Measurements from ENCODE around the gene OARD1.

DNA sequence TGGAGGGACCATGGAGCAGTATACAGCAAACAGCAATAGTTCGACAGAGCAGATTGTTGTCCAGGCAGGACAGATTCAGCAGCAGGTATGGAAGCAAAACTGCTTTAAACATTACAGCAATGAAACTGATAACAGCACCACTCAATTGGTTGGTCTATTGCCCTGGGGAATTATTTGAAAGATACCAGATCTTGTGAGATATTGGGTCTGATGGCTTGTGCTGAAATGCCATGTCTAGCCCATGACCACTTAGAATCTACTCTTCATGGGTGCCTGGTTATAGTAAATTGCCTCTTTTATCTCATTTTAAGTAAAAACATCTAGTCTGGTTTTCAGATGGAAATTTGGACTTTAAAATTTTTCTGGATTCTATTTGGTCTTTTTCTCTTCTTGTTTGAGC is 6.9 kb upstream of the OARD1 start:
- no peak for TF ChIP-seq POLR2A (IDR thresholded peaks at IDR 0.05)
- TF ChIP-seq, protein P1, sequence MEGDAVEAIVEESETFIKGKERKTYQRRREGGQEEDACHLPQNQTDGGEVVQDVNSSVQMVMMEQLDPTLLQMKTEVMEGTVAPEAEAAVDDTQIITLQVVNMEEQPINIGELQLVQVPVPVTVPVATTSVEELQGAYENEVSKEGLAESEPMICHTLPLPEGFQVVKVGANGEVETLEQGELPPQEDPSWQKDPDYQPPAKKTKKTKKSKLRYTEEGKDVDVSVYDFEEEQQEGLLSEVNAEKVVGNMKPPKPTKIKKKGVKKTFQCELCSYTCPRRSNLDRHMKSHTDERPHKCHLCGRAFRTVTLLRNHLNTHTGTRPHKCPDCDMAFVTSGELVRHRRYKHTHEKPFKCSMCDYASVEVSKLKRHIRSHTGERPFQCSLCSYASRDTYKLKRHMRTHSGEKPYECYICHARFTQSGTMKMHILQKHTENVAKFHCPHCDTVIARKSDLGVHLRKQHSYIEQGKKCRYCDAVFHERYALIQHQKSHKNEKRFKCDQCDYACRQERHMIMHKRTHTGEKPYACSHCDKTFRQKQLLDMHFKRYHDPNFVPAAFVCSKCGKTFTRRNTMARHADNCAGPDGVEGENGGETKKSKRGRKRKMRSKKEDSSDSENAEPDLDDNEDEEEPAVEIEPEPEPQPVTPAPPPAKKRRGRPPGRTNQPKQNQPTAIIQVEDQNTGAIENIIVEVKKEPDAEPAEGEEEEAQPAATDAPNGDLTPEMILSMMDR (IDR thresholded peaks at IDR 0.05): no peak

Measured in body of pancreas (tissue), 4 donors.